Brain microvascular endothelial cell (primary cell): ENCODE data around the gene INPP5B.

ENCODE experiments used
- DNase-seq: peaks from one replicate; pipeline ENCODE4 v3.0.0-alpha.2; 2020
- H3K27ac ChIP-seq: fragments of 250-450 bp; sonication (Bioruptor Pico); 2 replicates; pipeline ENCODE4 v1.5.1; 2020; ENCODE audit warnings: mild to moderate bottlenecking, moderate library complexity
- H3K27me3 ChIP-seq: fragments of 250-450 bp; sonication (Bioruptor Pico); replicated peaks from 2 replicates; pipeline ENCODE4 v1.5.1; 2020; ENCODE audit warnings: mild to moderate bottlenecking
- H3K36me3 ChIP-seq: fragments of 250-450 bp; sonication (Bioruptor Pico); replicated peaks from 2 replicates; pipeline ENCODE4 v1.5.1; 2020; ENCODE audit warnings: mild to moderate bottlenecking
- H3K4me3 ChIP-seq: 2 replicates; pipeline ENCODE4 v1.5.1; 2011; ENCODE audit warnings: low read depth, mild to moderate bottlenecking, control low read depth, low read length, moderate library complexity
- in situ Hi-C: cut with HindIII; loops from 2 replicates; pipeline ENCODE4 v1.10.0; 2017; ENCODE audit warnings: low sequenced_read_pairs, low pct_ligation_motif_present
- TF ChIP-seq, protein P1 (sequence below): IDR thresholded peaks from 2 replicates; pipeline ENCODE4 v1.5.1; 2011; ENCODE audit warnings: low read depth, mild to moderate bottlenecking, moderate library complexity, low read length, control low read depth, inconsistent platforms; ENCODE audit errors: missing control alignments

Gene INPP5B

DNA sequence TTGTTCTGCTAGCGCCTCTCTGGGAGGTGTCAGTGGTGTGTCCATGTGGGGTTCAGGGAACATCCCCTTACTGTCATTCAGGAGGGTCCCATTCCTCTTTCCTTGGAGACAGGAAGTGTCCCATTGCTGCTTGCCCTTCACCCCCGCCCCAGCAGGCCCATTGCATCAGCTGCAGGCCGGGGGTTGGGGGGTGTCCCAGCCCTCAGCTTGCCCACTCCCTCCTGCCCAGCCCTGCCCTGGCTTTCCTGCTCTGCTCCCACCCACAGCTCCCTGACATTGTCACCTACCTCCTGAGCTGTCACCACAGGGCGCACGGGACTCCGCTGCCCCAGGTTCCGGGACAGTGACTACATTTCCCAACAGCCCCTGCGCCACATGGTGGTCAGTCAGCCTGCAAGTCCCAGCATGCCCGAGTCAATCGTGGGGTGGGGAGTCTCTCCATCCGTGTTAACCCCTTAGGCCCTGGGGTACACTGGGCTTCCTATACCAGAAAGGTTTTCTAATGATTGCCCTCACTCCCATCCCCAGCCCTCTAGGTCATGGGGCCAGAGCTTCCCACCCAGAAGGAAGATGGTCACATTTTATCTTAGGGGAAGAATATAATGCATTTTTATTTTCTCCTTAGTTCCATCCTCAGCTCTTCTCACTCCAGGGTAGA is at the start of gene INPP5B:
Gene INPP5B, minus strand, starts transcription at position 351 of the 658 bp plus-strand sequence. CDS start 745 bp downstream, outside the sequence.
- peak; percentile 90 for DNase-seq
- H3K4me3 ChIP-seq, result peak within 1 kb of the TSS; percentile 90
- peaks cover 2% of the 10 kb centered on the region for H3K36me3 ChIP-seq
- H3K27me3 ChIP-seq, result no peaks in the 10 kb centered on the region
- peak within 1 kb of the TSS; percentile 97 for H3K27ac ChIP-seq
- in situ Hi-C loops, result no loop called here
- TF ChIP-seq, protein P1, sequence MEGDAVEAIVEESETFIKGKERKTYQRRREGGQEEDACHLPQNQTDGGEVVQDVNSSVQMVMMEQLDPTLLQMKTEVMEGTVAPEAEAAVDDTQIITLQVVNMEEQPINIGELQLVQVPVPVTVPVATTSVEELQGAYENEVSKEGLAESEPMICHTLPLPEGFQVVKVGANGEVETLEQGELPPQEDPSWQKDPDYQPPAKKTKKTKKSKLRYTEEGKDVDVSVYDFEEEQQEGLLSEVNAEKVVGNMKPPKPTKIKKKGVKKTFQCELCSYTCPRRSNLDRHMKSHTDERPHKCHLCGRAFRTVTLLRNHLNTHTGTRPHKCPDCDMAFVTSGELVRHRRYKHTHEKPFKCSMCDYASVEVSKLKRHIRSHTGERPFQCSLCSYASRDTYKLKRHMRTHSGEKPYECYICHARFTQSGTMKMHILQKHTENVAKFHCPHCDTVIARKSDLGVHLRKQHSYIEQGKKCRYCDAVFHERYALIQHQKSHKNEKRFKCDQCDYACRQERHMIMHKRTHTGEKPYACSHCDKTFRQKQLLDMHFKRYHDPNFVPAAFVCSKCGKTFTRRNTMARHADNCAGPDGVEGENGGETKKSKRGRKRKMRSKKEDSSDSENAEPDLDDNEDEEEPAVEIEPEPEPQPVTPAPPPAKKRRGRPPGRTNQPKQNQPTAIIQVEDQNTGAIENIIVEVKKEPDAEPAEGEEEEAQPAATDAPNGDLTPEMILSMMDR, result peak; percentile 31

DNA sequence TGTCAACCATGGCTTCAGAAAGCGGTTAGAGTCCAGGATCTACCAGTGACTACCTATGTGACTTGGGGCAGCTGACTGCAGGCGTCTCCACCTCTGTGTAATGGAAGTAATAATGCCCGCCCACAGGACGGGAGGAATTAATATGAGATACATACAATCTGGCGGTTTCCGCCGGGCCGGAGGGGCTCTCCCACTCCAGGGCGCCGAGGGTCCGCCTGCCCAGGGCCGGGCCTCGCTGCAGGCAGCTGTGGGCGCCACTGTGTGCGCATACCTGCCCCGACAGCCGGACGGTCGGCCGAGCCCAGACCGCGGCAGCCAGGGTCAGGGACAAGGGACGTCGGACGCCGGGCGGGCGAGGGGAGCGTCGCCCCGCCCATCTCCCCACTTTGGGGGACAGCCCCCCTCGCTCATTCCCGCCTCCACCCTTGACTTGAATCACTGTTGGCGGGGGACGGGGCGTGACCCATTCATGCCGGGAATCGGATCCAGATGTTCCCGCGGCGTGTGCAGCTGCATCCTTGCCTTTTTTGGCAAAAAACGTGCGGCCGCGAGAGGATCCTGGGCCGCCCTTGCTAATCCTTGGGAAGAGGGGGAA is 49.0 kb upstream of the INPP5B start:
- in situ Hi-C loops, result no loop called here
- TF ChIP-seq, protein P1, result no peak
- Histone ChIP-seq H3K27ac (peak overlapping the region; percentile 76), H3K36me3 (peaks cover 43% of the 10 kb centered on the region), H3K4me3 (peak overlapping the region; percentile 41), H3K27me3 (no peaks in the 10 kb centered on the region)
- peak; percentile 67 for DNase-seq

DNA sequence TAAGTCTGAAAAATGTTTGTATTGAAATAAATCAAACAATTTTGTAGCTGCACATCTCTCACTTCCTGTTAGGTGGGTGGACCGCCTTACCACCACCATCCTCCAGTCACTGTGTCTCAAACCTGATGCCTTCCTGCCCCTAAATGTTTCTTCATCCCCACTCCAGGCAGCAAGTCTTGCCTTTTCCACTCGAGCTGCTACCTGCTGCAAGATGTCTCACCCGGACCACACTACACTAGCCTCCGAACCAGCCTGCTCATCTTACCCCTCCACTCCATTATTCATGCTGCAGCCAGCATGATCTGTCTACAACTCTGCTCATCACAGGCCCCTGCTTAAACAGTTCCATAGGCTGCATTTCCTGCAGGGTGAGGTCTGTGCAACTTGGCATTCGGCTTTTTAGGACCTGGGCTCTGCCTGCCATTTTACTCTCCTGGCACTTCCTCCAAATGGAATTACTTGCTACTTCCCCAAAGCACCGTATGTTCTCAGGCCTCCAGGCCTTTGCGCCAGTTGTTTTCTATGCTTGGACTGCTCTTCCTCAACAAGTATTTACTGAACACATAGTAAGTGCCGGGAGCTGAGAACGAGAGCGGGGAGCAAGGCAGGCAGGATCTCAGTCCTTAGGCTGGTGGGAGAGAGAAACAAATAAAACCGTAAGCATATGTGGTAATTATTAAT is 48.2 kb upstream of the INPP5B start:
- Histone ChIP-seq H3K4me3 (no peak overlapping the region), H3K36me3 (peaks cover 43% of the 10 kb centered on the region), H3K27ac (no peak overlapping the region), H3K27me3 (no peaks in the 10 kb centered on the region)
- no peak for DNase-seq
- in situ Hi-C loops, result no loop called here
- TF ChIP-seq, protein P1, result no peak

DNA sequence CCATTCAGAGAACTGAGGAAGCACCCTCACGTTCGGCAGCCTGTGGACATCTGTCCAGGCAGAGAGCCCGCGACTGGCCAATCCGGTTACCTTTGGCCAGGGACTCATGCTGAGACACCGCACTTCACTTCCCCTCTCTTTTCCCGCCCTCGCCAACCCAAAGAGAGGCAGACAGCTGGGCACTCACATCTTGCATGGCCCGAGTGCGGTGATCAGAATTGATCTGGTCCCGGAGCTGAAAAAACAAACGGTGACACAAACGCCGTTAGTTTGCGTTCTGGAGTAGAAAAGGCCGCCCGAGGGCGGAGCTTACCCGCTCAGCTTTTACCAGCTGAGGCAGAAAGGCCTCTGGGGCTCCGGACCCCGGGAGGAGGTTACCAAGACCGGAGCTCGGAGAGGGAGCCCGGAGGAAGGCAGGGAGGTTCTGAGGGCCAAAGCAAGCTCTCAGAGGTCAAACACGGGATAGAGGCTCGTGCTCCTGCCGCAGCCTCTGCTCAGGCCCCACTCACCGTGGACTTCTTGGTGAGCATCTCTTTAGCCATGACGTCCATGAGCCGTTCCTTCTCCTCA is 42.6 kb upstream of the INPP5B start:
- H3K27me3 ChIP-seq, result no peaks in the 10 kb centered on the region
- in situ Hi-C loops, result no loop called here
- DNase-seq, result no peak
- peak overlapping the region; percentile 99 for H3K4me3 ChIP-seq
- H3K36me3 ChIP-seq, result peaks cover 31% of the 10 kb centered on the region
- TF ChIP-seq, protein P1, result no peak
- H3K27ac ChIP-seq, result peak overlapping the region; percentile 53

DNA sequence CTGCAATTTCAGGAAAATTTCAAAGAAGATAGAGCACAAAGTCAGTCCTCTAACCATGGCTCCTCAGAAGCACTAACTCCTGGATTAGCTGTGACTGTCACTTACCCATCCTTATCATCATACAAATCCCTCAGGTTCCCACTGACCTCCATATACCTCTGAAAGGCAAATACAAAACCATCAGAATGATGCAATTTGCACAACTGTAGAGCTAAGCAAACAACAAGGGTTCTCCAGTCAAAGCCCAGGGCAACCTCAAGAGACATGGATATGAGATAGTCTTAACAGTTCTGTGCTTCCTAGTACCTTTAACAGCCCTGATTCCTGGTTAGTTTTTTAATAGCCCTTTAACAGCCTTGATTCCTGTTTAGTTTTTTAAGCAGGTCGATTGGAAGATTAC is 40.8 kb upstream of the INPP5B start:
- Histone ChIP-seq H3K36me3 (peaks cover 46% of the 10 kb centered on the region), H3K27ac (no peak overlapping the region), H3K4me3 (no peak overlapping the region), H3K27me3 (no peaks in the 10 kb centered on the region)
- in situ Hi-C loops, result no loop called here
- TF ChIP-seq, protein P1, result no peak
- DNase-seq, result no peak
